Activated effector memory CD4-positive, alpha-beta T cell treated with Interleukin-2 at 50 U/mL for 16 hours (primary cell): ENCODE measurements around the gene ABT1.
A peak's percentile ranks its signal among the peaks of the same experiment; 100 is the strongest.
"Not testable (repeated sequence)": the region's sequence is repeated elsewhere in the genome, so short reads cannot be mapped to it uniquely, and the experiment has no call there.

Experiments used
- DNase-seq: peaks from one replicate; pipeline ENCODE4 v3.0.0-alpha.2; 2020

The ABT1 gene

DNA sequence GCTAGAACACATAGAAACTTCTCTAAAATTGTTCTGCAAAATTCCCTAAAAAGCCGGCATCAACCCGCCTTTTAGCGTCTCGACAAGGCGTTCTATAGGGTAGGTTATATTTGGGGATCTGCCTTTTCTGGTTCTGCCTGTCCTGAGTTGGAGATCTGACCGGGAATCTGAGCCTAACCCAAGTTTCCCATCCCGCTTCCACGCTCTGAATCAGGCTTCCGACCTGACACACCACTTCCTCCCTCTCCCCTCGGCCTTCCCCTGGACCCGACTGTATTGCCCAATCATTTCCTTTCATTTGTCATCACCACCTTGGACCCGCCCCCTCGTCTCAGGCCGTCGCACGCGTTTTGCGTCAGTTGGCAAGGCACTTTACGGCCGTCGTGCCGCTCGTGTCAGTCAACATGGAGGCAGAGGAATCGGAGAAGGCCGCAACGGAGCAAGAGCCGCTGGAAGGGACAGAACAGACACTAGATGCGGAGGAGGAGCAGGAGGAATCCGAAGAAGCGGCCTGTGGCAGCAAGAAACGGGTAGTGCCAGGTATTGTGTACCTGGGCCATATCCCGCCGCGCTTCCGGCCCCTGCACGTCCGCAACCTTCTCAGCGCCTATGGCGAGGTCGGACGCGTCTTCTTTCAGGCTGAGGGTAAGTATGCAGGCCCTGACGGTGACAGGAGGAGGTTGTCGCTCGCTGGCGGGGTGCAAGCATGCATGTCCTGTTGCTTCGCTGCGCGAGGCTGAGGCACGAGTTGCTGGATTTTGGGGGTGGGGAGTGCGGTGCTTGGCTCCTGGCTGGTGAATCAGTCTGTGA lies at the start of gene ABT1:
ABT1 (plus strand) TSS at position 375 of the 810 bp plus-strand sequence; CDS start at position 405, 30 bp downstream.
- peak; percentile 96 for DNase-seq

DNA sequence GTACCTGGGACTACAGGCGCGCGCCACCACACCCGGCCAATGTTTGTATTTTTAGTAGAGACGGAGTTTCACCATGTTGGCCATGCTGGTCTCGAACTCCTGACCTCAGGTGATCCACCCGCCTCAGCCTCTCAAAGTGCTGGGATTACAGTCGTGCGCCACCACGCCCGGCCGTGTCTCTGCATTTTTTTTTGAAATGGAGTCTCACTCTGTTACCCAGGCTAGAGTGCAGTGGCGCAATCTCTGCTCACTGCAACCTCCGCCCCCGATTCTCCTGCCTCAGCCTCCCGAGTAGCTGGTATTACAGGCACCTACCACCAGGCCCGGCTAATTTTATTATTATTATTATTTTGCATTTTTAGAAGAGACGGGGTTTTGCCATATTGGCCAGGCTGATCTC lies 49.4 kb upstream of the ABT1 start:
- not testable (repeated sequence) for DNase-seq

DNA sequence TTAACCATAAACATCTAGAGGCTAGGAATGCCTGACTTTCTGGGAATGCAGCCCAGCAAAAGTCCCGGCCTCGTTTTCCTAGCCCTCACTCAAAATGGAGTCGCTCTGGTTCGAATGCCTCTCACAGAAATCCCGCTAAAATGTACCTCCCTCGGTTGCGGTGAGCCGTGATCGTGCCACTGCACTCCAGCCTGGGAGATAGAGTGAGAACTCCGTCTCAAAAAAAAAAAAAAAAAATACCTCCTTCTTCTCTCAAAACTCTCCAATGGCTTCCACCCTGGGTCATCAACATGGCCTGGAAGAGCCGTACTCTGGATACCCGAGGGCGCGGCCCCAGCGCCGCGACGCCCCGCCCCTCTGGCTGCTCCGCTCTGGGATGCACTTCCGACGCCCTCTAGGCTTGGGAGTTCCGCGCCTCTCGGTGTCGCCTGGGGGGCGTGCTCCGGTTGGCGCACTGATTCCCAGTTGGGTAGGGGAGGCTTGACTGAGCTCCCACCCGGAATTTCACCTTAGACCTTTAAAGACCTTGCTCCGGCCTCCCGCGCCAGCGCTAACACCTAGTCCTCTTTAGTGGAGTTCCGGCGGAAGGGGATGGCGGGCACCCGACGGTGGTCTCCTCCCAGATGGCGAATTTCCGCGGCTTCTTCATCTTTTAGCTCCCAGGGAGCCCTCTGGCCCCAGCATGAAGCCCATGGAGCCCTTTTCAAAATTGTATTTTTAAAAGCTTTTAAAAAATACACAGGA lies 46.3 kb upstream of the ABT1 start:
- DNase-seq, result no peak

DNA sequence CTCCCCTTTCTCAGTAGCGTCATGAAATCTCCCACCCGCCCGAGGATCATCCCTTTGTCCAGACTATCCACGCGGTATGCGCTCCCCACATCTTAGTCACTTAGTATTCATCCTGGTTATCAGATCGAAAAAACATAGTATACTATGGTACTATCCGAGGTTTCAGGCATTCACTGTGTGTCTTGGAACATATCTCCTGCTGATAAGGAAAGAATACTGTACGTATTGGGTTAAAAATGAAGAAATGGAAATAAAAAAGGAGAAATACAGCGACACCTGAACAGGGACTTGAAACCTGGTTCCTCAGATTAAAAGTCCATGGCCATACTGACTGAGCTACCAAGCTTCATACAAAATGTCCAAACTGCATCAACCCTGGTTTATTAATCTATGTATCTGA lies 44.5 kb upstream of the ABT1 start:
- DNase-seq, result no peak

DNA sequence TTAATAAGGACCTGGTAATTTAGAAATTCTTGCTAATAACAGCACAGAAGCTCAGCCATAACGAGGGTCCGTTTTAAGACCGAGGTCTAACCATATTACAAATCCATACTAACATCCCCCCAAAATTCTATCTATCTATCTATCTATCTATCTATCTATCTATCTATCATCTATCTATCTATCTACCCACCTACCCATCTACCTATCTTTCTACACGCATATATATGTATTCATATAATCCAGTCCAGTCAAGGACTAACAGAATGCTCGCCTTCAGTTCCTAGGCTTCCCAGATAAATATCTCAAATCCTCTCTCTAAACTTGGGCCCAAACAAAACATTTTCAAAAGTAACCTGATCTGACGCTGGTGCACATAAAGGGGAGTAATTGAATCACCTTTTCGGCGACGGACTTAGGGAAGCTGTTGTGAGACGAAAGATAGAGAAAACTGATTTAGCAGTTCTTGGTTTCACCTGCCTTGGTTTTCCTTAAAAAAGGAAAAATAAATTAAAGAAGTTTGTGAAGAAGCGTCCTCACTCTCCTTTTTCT lies 44.0 kb upstream of the ABT1 start:
- no peak for DNase-seq

DNA sequence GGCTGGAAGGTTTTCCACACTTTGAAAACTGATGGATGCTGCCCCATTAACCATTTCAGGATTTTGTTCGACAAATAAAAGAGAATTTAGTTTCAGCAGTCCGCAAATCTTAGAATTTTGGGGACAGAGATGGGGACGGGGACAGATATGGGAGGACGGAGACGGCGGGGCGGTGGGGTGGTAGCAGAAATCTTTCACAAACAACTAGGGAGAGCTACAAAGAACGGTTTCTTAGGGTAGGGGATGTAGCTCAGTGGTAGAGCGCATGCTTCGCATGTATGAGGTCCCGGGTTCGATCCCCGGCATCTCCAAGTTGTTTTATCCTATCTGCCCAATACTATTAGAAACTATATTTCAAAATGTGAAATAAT lies 43.5 kb upstream of the ABT1 start:
- peak; percentile 58 for DNase-seq

DNA sequence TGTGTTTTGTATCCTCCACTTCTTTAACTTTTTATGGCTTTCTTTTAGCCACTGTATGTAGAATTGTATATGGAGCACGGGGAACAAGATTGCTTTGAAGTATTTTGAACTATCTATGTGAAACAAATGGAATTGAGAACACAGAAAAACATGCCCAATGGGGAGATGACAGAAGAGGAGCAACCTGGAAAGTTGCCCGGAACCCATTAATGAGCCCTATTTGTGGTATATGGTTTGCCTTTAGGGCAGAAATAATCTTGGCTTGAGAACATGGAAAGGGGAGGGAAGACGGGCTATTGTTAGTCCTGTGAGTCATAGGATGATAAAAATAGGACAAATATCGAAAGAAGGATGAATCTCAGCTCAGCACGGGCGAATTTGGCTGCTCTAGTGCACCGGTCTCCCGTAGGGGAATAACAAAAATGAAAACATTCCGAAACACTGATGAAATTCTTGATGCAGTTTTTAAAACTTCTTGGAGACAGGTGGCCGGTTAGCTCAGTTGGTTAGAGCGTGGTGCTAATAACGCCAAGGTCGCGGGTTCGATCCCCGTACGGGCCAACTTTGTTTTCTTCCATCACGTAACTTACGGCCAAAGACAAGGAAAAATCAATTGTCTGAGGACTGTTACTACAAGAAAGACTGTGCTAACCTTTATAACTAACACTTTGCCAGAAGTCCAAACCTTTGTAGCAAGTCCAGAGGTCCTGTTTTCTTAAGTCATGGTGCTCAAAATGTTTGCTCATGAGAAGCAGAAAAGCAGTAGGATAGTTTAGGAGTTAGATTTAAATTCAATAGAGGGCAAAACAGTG lies 42.9 kb upstream of the ABT1 start:
- DNase-seq, result peak; percentile 53

DNA sequence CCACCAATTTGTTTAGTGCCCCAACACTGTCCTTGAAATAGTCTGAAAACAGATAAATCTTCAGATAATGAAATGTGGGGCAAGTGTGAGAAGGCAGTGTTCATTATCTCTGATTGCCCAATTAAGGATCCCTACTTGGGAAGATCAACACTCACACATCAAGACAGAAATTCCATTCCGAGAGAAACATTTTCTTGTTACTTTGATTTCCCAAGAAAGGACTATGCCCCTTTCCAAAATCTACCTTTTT lies 42.4 kb upstream of the ABT1 start:
- DNase-seq, result no peak

DNA sequence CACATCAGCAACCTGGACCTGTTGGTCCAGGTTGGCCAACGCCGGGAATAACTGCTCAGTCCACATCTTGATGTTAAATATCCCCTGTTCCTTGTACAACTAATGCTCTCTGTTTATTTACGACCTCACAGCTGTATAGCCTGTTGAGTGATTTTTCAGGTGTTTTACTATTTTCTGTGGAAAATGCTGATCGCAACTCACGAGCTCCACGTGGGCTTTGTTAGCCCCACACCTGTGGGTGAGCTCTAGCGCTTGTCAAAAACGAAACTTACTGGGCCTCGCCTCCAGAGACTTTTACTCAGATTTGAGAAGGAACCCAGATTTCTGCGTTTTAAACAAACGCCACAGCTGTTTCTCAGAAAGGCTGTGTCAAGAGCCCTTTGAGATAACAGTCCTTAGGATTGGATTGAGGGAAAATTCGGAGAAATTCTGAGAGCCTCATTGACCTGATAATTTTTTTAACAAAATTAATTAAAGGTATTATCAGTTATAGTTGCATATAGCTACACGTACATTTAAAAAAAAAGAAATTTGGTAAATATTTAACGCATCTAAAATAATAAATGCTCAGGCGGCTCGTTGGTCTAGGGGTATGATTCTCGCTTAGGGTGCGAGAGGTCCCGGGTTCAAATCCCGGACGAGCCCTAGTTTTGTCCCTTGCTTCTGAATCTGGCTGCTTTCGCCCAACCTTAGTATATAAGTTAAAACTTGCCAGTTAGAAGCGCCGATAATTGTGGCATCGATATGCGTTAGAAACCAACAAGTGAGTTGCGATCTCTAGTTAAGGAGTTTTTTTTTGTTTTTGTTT lies 41.9 kb upstream of the ABT1 start:
- peak; percentile 40 for DNase-seq

DNA sequence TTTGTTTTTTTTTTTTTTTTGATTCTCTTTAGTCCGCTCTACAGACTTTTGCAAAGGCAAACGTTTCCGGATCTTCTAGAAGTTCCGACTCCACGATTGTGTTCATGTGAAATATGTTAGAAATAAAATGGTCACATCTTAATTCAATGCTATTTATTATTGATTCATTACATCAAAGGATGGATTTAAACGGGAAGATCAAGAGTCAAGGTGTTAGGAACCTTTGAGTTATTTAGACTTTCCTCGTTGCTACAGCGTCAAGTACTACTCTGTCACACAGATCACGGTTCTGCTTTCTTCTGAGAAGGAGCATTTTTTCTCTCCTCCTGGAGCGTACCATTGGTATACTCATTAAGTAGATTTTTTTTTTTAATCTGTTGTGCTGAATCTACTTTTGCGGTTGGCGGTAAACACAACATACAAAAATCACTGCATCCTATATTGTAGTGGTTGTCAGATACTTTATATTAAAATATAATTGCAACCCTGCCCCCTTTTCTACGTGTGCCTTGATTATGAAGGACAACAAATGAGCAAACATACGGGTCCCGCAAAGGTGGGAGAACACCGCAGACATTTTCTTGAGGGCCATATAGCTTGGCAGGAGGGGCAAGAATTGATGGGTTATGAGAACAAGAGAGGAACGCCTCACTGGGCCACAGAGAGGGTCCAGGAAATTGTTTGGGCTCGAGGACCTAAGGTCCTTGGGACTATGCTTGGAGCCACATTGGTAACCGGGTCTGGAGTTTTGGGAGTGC lies 41.1 kb upstream of the ABT1 start:
- DNase-seq, result no peak

DNA sequence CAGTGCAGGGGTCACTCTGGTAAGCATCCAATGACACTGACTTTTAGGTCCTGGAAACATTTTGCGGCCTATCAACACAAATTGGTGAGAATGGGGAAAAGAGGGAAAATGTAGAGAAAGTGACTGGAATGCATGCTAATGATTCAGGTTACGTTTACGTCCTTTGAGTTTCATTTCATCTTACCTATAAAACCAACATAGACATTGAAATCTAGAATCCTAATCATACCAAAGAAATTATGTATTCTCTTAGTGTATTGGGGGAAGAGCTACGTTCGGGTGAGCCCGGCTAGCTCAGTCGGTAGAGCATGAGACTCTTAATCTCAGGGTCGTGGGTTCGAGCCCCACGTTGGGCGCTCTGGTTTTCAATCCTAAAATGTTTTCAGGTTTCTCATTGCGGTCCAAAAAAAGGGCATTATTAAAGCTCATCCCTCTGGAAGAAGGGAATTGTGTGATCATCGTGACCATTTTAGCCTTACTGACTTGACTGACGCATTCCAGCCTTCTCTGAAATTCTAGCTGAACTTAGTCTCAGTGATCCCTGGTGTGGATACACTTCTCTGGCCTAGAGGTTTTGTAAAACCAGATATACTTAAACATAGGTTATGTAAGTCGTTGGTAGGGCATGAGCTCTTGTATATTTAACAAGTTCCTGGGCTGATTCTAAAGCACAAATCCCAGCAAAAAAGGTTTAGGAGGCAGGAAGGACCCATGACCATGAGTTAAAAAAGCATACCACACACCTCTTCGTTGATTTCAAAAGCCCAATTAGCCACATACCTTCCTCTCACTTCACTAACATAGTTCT lies 40.3 kb upstream of the ABT1 start:
- DNase-seq, result no peak

DNA sequence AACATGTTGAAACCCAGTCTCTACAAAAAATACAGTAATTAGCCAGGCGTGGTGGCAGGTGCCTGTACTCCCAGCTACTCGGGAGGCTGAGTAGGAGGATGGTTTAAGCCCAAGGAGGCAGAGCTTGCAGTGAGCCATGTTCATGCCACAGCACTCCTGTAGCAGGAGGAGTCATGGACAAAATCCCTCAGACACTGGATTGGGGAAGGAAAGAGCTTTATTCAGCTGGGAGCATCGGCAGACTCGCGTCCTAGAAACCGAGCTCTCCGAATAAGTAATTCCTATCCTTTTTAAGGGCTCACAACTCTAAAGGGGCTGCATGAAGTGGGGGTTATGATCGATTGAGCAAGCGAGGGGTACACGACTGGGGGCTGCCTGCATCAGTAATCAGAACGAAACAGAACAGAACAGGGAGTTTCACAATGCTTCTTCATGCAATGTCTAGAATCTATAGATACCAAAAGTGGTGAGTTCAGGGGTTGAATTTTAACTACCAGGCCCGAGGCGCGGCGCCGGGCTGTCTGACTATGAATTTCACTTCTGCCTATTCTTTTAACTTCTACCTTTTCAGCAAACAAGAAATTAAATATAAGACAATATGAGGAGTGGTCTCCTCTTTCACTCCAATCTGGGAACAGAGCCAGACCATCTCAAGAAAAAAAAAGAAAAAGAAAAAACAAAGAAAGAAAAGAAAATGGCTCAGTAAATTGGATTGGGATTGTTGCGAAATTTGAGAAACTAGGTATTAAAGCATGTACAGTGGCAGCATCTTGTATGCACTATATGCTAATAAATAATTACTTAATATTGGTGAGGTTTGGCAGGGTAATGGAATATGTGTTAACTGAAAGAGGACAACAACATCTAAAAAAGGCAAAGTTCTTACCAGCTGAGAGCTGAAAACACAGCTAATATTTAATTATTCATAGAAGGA lies 35.0 kb upstream of the ABT1 start:
- DNase-seq, result no peak

DNA sequence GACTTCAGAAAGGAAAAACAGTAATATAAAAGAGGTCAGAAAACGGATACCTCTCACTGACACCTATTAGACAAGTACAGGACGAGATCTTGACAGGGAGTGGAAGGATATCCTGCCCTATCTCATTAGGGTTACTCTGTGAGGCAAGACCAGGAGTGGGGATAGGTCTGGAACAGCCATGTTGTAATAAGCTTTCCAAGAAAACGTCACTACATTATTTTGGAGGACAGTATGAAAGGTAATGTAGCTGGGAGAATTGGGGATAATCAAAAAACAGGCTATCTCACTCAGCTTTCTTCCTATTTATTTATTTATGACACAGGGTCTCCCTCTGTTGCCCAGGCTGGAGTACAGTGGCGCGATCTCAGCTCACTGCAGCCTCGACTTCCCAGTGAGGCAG lies 33.3 kb upstream of the ABT1 start:
- no peak for DNase-seq

DNA sequence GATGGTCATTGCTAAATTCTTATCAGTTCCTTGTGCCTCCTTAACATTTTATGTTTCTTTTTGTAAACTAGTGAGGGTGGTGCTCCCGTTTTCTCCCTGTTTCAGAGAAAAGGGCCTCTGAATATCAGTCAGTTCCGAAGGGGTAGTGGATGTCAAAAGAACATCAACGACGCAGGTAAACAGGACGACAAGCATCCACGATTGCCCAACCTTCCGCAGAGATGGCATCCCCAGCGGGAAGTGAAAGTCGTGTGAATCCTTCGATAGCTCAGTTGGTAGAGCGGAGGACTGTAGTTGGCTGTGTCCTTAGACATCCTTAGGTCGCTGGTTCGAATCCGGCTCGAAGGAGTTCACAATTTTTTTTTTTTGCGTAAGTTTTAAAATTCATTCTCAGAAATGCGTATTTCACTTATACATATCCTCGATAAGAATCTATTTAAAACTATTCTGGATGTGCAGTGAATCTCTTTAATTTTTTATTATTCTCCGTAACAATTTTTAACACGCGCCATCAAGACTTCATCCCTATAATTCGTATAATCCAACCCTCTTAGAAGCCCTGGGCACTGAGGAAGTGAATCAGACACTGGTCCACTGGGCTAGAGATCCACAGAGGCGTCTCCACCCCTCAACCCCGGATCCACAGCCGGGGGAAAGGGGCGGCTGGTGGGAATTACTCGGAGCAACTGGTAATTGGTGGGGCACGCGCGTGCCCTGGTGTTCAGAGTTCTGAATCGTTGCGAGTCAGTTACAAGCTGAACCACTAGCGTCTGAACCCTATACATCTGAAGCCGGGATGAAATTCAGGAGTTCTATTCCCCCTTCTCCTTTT lies 27.9 kb upstream of the ABT1 start:
- peak; percentile 96 for DNase-seq

DNA sequence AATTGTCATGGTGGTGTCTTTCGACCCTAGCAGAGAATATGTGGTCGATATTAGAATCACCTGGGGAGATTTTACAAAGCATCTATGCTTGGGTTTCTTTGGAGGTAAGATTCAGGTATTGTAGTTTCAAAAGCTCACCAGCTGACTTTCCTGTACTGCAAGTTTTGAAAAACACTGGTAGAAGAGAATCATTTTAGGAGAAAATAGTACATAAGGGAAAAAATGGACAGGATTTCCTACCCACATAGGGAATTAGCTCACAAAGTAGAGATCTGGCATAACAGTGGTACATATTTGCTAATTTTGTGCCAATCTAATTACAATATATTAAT lies 27.4 kb upstream of the ABT1 start:
- DNase-seq, result no peak

DNA sequence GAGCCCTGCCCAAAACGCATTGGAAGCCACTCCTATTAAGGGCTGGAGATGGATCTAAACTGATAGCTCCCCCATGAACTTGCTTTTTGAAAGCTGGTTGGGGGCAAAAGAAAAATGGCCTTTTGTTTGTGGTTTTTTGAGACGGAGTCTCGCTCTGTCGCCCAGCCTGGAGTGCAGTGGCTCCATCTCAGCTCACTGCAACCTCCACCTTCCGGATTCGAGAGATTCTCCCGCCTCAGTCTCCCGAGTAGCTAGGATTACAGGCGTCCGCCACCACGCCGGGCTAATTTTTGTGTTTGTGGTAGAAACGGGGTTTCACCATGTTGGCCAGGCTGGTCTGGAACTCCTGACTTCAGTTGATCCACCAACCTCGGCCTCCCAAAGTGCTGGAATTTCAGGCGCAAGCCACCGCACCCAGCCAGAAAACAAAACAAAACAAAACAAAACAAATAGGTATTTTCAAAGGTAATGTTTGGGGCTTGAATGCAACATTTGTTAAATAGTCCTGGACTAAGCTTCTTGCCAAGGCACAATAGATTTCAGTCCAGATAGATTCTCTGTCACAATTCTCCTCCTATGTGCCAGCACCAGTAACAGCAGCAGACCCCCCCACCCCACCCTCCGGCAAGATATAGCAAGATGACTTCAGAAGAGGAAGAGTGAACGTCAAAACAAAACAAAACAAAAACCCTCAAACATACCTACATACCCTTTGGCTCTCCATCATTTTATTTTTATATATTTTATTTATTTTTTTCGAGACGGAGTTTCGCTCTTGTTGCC lies 26.5 kb upstream of the ABT1 start:
- no peak for DNase-seq

DNA sequence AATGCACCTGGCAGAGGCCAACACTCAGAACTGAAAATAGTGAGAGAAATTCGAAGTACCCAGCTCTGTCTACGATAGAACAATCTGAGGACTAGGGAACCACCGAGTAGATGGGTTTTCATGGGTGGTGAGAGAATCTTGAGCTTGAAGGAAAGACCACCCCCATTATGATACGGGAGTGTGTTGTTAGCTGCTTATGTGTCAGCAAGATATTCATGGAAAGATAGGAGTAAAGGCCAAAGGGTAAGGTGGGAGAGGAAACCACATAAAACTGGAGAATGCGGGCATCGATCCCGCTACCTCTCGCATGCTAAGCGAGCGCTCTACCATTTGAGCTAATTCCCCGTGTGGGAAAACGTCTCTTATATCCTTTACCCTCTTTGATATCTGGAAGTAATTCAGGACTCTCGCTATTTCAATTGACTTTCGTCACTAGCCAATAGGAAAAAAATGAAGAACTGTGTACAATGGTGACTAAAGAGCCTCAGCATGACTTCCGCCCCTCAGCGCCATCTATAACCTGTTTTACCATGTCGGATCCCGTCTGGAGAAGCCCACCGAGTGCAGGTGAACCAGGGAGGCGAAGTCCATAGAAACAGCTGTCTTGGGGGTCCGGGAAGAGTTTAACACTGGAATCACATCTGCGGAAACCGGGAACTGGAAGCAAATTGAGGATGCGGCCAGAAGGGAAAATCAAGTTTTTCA lies 25.0 kb upstream of the ABT1 start:
- DNase-seq, result no peak
